ENCODE results near the gene LMNTD2.

LMNTD2 gene

GRCh38 chr11:508956-509355 lies 51.6 kb downstream of the LMNTD2 start:
- no peak for DNase-seq (ENCODE audit: low read depth)

GRCh38 chr11:507727-508515 lies 52.6 kb downstream of the LMNTD2 start:
- DNase-seq (ENCODE audit: low read depth) = no peak

- peak; percentile 56 for DNase-seq (ENCODE audit: low read depth)
Observed at GRCh38 chr11:506995-507726, 53.4 kb downstream of the LMNTD2 start, which contains the start of gene RNH1. Gene RNH1, minus strand, starts transcription at chr11:507242. Its CDS starts 5,080 bp downstream, at chr11:502162.

GRCh38 chr11:506238-506994 lies 54.1 kb downstream of the LMNTD2 start:
- peak; percentile 86 for DNase-seq (ENCODE audit: low read depth)

GRCh38 chr11:504994-505344 lies 55.6 kb downstream of the LMNTD2 start:
- no peak for DNase-seq (ENCODE audit: low read depth)

All from HS-5 (cell line).